Motor neuron (in vitro differentiated cells): Measurements from ENCODE around the gene TFEB. TPM values are rescaled to one million over a fixed set of nuclear protein-coding genes. Genes with fewer than 3 reads are reported as not detected.
A peak's percentile ranks its signal among the peaks of the same experiment; 100 is the strongest.

Experiments used
- ATAC-seq, 8 experiments: fragments of 200-7000 bp; cut with Tn5 transposase; replicated peaks in 6 of 8; 2 replicates each; pipeline ENCODE4 v1.8.0; 2021; ENCODE audit warnings: mild to moderate bottlenecking in 8 of 8, moderate library complexity in 8 of 8
- H3K27ac ChIP-seq, 2 donors: fragments of 250-450 bp; sonication (Bioruptor Pico); 2 replicates each; pipeline ENCODE4 v1.9.0; 2021; ENCODE audit warnings: antibody characterized with exemption in 2 of 2, mild to moderate bottlenecking in 2 of 2, moderate library complexity in 1 of 2
- H3K4me1 ChIP-seq, 2 donors: fragments of 250-450 bp; sonication (Bioruptor Pico); replicated peaks in 1 of 2; 2 replicates each; pipeline ENCODE4 v1.6.1; 2021; ENCODE audit warnings: antibody characterized with exemption in 2 of 2, mild to moderate bottlenecking in 2 of 2, moderate library complexity in 1 of 2
- H3K4me3 ChIP-seq, 5 donors: fragments of 250-450 bp; sonication (Bioruptor Pico); 2 replicates each; pipeline ENCODE4 v1.9.0; 2021; ENCODE audit warnings: antibody characterized with exemption in 5 of 5, mild to moderate bottlenecking in 5 of 5, moderate library complexity in 4 of 5
- WGBS, 10 experiments: fragments of 450-650 bp; shearing (Covaris generic); methylation state at CpG; one replicate each; pipeline ENCODE4 v1.0.0; 2022; 5-methylcytosine and 5-hydroxymethylcytosine counted together
- in situ Hi-C, 9 experiments: fragments of 400-800 bp; cut with MboI; loops; one replicate each; pipeline ENCODE4 v1.15.0; 2021; ENCODE audit warnings: low sequenced_read_pairs in 9 of 9, low pct_unique_long_range_greater_than_20kb in 2 of 9; ENCODE audit not compliant: unreplicated experiment in 9 of 9
- total RNA-seq, 8 experiments: library from RNA; unstranded; fragments of 300-600 nt; gene quantifications; 2 replicates each; pipeline versions ENCODE4 v1.2.3 to v1.2.4, GENCODE V29; 2022

Gene TFEB
- total RNA-seq, 8 experiments from 2014 or later, result 1.4 to 8.5 (median 5.3) TPM

DNA sequence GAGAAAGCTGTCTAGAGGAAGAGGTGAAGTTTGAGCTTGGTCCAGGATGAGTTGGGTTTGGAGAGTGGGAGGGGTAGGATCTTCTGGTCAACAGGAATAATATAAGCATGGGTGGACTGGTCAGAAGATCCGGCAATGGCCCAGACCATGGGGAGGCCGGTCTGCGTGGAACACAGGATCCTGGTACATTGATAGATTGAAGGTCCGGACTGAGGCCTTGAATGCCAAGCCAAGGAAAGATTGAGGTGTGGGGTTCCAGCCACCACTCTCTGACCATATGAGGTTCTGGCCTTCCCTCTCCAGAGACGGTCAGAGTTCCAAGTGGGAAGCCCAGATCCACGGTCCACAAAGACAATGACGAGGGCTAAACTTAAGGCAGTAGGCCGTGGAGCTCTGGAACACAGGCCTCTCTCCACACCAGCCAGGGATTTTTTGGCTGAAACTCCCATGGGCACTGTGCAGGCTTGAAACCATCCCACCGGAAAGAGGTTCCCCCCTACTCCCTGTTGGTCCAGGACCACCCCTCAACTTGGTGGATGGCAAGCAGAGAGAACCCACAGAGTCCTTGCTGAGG, 94.0 kb downstream of the TFEB start:
- in situ Hi-C loops, result no loop called here
- no peak overlapping the region for H3K27ac ChIP-seq
- H3K4me1 ChIP-seq, result peaks cover 37 to 40% of the 10 kb centered on the region in 2 donors
- no peak for ATAC-seq
- 75 to 100% (median 83%) methylated on average over 1 to 5 of the region's 9 CpGs; no CpG with 5 or more reads in 3 of the 10 experiments for WGBS, 10 experiments
- H3K4me3 ChIP-seq, result no peak overlapping the region

DNA sequence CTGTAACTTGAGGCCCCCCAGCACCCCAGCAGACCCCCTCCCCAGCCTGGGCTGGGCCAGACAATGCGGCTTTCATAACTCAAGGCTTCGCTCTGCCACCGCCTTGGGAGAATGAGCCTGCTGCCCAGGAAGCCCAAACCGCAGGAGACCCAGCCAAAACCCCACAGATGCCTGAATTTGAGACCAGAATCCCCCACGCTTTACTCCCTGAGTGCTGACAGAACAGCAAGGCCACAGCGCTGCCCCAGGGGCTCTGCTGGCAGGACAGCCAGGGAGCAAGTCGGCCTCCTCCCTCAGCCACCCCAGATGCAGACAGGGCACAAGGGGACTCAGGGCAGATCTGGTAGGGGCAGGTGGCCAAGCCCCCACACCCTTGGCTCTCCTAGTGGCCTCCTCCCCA, 95.0 kb downstream of the TFEB start:
- no peak overlapping the region for H3K4me3 ChIP-seq
- ATAC-seq, result no peak
- 50 to 72% methylated on average over 1 to 4 of the region's 7 CpGs; no CpG with 5 or more reads in 8 of the 10 experiments for WGBS, 10 experiments
- no peak overlapping the region for H3K27ac ChIP-seq
- in situ Hi-C loops, result no loop called here
- H3K4me1 ChIP-seq, result peaks cover 33 to 37% of the 10 kb centered on the region in 2 donors

DNA sequence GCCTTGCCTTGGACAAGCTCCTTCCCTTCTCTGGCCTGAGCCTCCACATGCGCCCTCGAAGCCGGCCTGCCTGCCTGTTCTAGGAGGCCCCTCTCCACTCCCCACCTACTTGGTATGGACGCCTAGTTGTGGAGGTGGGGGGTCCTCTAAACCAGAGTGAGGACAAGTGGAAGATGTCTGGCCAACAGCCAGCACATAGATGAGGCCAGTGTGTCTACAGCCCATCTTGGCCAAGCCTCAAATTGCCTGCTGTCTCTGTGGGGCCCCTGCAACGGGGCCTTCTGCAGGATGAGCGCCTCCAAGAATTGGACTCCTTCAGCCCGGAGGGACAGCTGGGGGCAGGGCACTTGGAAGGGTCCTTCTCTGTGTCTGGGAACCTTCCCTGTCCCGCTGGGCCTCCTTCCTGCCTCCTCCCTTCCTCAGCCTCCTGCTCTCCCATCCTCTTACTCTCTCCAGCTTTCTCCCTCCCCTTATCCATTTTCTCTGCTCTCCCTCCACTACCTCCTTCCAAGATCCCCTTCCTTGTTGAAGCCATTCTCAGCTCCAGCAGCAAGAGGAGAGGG, 95.5 kb downstream of the TFEB start:
- H3K4me3 ChIP-seq, result peak overlapping the region in 2 of 5 donors; percentile 54 to 77
- peaks cover 28 to 36% of the 10 kb centered on the region in 2 donors for H3K4me1 ChIP-seq
- 12 to 67% (median 38%) methylated on average over 2 to 6 of the region's 8 CpGs; no CpG with 5 or more reads in 5 of the 10 experiments for WGBS, 10 experiments
- H3K27ac ChIP-seq, result no peak overlapping the region
- in situ Hi-C loops, result no loop called here
- ATAC-seq, result peak in 3 of 8 experiments; percentile 11 to 16 (median 13)

DNA sequence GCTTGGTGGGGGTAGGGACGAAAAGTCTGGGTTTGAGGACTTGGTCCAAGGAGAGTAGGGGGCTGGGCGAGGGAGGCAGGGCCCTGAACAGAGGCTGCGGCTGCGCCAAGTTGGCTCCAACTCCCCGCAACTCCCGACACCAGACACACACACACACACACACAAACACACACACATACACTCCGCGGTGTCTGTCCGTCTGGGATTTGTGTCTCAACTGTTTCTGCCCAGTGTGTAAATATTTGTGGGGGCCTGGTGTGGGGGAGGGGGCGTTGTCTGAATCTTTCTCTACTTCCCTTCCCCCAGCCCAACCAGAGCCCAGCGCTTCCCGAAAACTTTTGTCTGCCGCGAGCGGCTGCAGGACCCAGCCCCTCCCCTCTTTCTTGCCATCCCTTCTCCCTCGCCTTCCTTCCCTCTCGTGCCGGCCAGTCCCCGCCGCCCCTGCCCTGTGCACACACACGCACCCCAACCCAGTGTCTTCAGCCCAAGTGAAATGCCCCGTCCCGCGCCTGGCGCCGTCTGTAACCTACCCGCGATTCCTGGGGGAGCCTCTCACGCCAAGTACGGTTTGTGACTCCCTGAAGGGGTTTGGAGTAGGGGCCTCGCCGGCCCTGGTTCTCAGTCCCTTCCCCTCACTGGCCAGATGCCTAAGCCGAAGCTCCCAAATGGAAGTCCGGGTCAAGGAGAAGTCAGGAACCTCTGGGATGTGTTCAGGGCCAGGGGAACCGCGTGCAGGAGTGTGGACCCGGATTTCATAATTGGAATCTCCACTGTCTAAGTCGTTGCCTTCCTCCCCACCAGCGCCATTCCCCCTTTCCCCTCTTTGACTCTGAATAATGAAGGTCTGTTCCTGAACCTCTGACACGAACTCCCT, 96.2 kb downstream of the TFEB start:
- Histone ChIP-seq H3K4me1 (peaks cover 21 to 35% of the 10 kb centered on the region in 2 donors), H3K27ac (peak overlapping the region in 1 of 2 donors; percentile 17), H3K4me3 (peak overlapping the region; percentile 43 to 77 (median 52))
- WGBS, 10 experiments, result 0 to 48% (median 5%) methylated on average over 1 to 16 of the region's 40 CpGs; no CpG with 5 or more reads in 5 of the 10 experiments
- in situ Hi-C loops, result no loop called here
- ATAC-seq, result peak; percentile 21 to 65 (median 55)

DNA sequence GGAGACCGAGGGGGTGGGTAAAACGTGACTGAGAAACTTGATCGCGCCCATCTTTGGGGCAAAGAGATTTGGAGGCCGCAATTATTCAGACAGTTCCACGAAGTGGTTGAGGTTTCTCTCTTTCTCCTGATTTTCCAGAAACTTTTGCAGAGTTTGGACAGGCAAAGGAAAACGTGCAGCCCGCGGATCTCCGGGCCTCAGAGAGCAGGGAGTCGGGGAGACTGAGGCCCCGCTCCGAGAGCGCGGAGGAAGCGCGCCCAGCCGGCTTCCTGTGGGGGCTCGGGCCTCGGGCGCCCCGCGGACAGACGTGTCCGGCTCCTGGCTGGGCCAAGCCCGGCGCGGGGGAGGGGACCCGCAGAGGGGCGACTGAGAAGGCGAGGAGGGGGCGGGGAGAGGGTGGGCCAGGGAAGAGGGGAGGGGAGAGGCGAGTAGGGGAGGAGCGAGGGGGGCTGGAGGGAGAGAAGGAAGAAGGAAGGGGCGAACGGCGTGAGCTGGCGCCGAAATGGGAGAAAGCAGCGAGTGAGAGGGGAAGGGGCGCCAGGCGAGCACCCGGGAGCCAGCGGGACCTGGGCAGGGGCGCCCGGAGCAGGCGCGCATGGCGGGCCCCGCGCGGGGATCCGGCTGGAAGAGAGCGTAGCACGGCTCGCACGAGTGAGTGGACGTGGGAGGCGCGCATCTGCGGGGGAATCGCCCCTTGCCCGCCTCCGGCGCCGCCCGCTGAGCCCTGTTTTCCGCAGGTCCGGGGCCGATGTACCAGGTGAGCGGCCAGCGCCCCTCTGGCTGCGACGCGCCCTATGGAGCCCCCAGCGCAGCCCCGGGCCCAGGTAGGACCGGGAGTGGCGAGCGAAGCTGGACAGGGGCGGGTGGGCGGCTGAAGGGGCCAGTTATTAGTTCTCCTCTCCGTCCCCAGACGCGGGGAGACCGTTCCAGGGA, 97.1 kb downstream of the TFEB start, which contains the start of gene MDFI:
Gene MDFI, plus strand, starts transcription at position 467 of the 933 bp plus-strand sequence. Its CDS starts 282 bp downstream, at position 749.
- peak; percentile 26 to 74 (median 61) for ATAC-seq
- WGBS, 10 experiments, result 0 to 3% (median 0%) methylated on average over 1 to 6 of the region's 86 CpGs; no CpG with 5 or more reads in 6 of the 10 experiments
- in situ Hi-C loops, result no loop called here
- H3K27ac ChIP-seq, result peak within 1 kb of the TSS in 1 of 2 donors; percentile 17
- H3K4me1 ChIP-seq, result peaks cover 14 to 28% of the 10 kb centered on the region in 2 donors
- H3K4me3 ChIP-seq, result peak within 1 kb of the TSS; percentile 43 to 77 (median 52)

DNA sequence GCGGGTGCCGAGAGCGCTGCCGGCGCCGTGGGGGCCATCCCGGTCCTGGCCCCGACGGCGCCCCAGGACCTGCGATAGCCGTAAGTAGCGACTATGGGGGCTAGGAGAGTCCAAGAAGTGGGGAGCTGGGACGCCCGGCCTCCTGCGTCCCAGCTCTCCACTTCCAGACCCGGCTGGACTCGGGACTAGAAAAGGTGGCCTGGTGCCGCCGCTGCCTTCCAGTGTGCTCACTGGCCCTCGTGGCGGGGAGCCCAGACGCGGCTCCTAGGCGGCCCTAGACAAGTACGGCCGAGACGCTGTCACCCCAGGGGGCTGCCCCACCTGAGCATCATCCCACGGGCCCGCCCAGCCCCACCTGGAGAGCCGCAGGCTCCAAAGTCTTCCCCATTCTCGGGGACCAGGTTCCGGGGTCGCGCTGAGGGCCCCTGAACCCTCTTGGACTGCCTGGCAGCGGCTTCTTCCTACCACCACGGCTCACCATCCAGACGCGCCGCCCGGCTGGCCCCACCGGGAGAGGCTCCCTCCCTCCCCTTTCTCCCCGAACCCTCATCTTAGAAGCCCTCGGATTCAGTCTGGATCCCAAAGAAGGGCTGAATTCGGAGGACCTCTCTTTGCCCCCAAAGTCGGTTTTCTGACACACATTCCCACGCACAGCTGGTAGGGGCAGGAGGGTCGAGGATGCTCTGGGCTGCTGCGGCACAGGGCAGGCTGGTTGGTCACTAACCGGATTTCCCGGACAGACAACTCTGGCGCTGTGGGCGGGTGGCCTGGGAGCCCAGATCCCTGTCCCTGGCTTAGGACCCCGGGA, 98.0 kb downstream of the TFEB start:
- H3K27ac ChIP-seq, result no peak overlapping the region
- WGBS, 10 experiments, result 0 to 61% methylated on average over 1 to 5 of the region's 54 CpGs; no CpG with 5 or more reads in 8 of the 10 experiments
- peak in 1 of 8 experiments; percentile 7 for ATAC-seq
- in situ Hi-C loops, result no loop called here
- peaks cover 14 to 28% of the 10 kb centered on the region in 2 donors for H3K4me1 ChIP-seq
- peak overlapping the region; percentile 43 to 77 (median 52) for H3K4me3 ChIP-seq

DNA sequence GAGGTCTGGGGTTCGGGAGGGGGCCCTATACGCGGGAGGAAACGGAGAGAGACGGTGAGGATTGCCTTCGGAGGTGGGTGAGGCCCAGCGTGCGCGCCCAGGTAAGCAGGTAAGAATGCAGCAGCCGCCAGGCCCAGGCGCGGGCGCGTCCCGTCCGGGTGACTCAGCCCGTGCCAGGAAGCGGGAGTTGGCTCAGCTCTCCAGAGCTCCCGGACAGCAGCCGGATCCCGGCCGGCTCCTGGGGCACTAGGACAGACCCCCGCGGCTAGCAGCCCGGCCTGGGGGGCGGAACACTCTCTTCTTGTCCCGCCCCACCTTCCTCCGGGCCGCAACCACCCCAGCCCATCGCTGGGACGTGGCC, 98.6 kb downstream of the TFEB start:
- in situ Hi-C loops, result no loop called here
- WGBS, 10 experiments, result 56 to 88% methylated on average over 5 of the region's 31 CpGs; no CpG with 5 or more reads in 8 of the 10 experiments
- Histone ChIP-seq H3K4me3 (no peak overlapping the region), H3K4me1 (peaks cover 14 to 28% of the 10 kb centered on the region in 2 donors), H3K27ac (no peak overlapping the region)
- peak in 1 of 8 experiments; percentile 9 for ATAC-seq

DNA sequence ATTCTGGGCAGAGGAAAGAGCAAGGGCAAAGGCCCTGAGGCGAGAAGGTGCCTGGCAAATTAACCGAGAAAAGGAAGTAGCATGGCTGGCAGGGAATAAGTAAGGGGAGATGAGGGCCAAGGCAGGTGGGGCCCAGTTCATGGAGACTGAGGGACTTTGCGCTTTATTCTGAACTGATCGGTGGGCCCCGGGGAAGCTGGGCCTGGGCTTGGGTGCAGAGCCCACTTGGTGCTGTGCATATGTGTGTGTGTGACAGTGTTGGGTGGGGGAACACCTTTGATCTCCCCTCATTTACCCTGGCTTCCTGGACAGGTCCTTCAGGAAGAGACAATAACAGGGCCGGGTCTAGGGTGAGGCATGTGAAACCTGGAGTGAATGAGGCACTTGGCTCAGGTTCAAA, 100.0 kb downstream of the TFEB start:
- H3K27ac ChIP-seq, result no peak overlapping the region
- no peak overlapping the region for H3K4me3 ChIP-seq
- peaks cover 12 to 28% of the 10 kb centered on the region in 2 donors for H3K4me1 ChIP-seq
- no peak for ATAC-seq
- in situ Hi-C loops, result no loop called here
- whole genome bisulfite sequencing, 10 experiments, result 62 to 93% (median 85%) methylated on average over 2 to 6 of the region's 6 CpGs; no CpG with 5 or more reads in 2 of the 10 experiments

DNA sequence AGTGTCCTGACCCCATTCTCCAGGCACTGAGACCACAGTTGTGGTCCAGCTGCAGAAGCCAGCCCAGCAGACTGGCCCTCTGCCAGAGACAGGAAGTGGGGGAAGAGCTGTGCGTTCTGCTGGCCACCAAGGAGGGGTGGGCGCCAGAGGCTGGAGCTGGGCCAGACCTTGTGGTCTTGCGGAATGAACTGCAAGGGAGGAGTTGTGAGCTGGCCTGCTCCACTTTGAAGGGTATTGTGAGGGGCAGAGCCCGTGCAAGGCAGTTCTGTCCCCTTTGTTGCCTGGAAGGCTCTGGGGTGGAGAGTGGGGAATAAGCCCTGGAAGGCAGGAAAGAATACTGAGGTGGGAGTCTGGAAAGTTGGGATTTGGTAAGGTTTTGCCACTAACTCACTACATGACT, 100.8 kb downstream of the TFEB start:
- peaks cover 5 to 21% of the 10 kb centered on the region in 2 donors for H3K4me1 ChIP-seq
- ATAC-seq, result peak in 5 of 8 experiments; percentile 11 to 64 (median 39)
- in situ Hi-C loops, result no loop called here
- H3K27ac ChIP-seq, result no peak overlapping the region
- 17 to 73% (median 27%) methylated on average over 1 to 4 of the region's 4 CpGs; no CpG with 5 or more reads in 6 of the 10 experiments for WGBS, 10 experiments
- H3K4me3 ChIP-seq, result no peak overlapping the region
